SK-N-SH (cell line): Measurements from ENCODE around the gene TECPR2. TPM values are rescaled to one million over a fixed set of nuclear protein-coding genes. Genes with fewer than 3 reads are reported as not detected.

ENCODE experiments used
- CTCF ChIA-PET: fragments of 300-600, 350-600 bp; formaldehyde crosslinking; extraction: SDS; loops from one replicate; lab custom pipeline; 2021; lab: Yijun Ruan, JAX
- POLR2A ChIA-PET: fragments of 350-600 bp; sonication (Branson Sonifier 250); formaldehyde crosslinking; extraction: SDS; loops from one replicate; lab custom pipeline; 2020; ENCODE audit warnings: antibody characterized with exemption, inconsistent platforms; lab: Yijun Ruan, JAX
- DNase-seq: peaks from one replicate; pipeline ENCODE4 v3.0.0; 2012
- H2AFZ ChIP-seq: fragments of 200-600 bp; sonication (generic); 2 replicates; pipeline ENCODE4 v1.8.1; 2016; ENCODE audit warnings: antibody characterized with exemption, mild to moderate bottlenecking, low read depth
- H3F3A ChIP-seq: fragments of 200-600 bp; sonication (generic); replicated peaks from 2 replicates; pipeline ENCODE3; 2016; ENCODE audit warnings: antibody characterized with exemption, mild to moderate bottlenecking; ENCODE audit not compliant: insufficient read depth
- H3K27ac ChIP-seq, 2 experiments: fragments of 200-500 bp in 1 of 2; fragments of 200-600 bp in 1 of 2; sonication (Bioruptor generic) in 1 of 2; sonication (generic), shearing (Covaris generic) in 1 of 2; 2 replicates each; pipeline versions ENCODE4 v1.5.1 to v1.6.1; 2014 to 2016; ENCODE audit warnings: low read depth in 2 of 2, inconsistent platforms in 1 of 2, low read length in 1 of 2, mild to moderate bottlenecking in 1 of 2, mixed read lengths in 1 of 2
- H3K27me3 ChIP-seq: fragments of 200-600 bp; sonication (generic), shearing (Covaris generic); 2 replicates; pipeline ENCODE4 v1.6.1; 2016; ENCODE audit warnings: mixed run types; ENCODE audit not compliant: insufficient read depth
- H3K36me3 ChIP-seq, 2 experiments: fragments of 200-500 bp in 1 of 2; fragments of 200-600 bp in 1 of 2; sonication (Bioruptor generic) in 1 of 2; sonication (generic) in 1 of 2; replicated peaks in 1 of 2; 2 replicates each; pipeline versions ENCODE3 to v1.5.1; 2014 to 2016; ENCODE audit warnings: low read length in 1 of 2, mild to moderate bottlenecking in 1 of 2; ENCODE audit not compliant: insufficient read depth in 2 of 2, control insufficient read depth in 1 of 2
- H3K4me1 ChIP-seq, 2 experiments: fragments of 200-500 bp in 1 of 2; fragments of 200-600 bp in 1 of 2; sonication (Bioruptor generic) in 1 of 2; sonication (generic), shearing (Covaris generic) in 1 of 2; 2 replicates each; pipeline versions ENCODE4 v1.5.1 to v1.6.1; 2014 to 2016; ENCODE audit warnings: low read depth in 1 of 2, low read length in 1 of 2, mixed run types in 1 of 2; ENCODE audit not compliant: insufficient read depth in 2 of 2, control insufficient read depth in 1 of 2
- H3K4me2 ChIP-seq: fragments of 200-600 bp; sonication (generic), shearing (Covaris generic); 2 replicates; pipeline ENCODE4 v1.6.1; 2017; ENCODE audit warnings: mixed run types
- H3K4me3 ChIP-seq, 2 experiments: fragments of 200-500 bp in 1 of 2; fragments of 200-600 bp in 1 of 2; sonication (Bioruptor generic) in 1 of 2; sonication (generic), shearing (Covaris generic) in 1 of 2; 2 replicates each; pipeline versions ENCODE4 v1.5.1 to v1.8.1; 2014 to 2016; ENCODE audit warnings: low read depth in 2 of 2, inconsistent platforms in 1 of 2, low read length in 1 of 2, mild to moderate bottlenecking in 1 of 2, mixed read lengths in 1 of 2, moderate library complexity in 1 of 2
- H3K79me2 ChIP-seq: fragments of 200-600 bp; sonication (generic); 2 replicates; pipeline ENCODE4 v1.8.1; 2017; ENCODE audit warnings: mild to moderate bottlenecking; ENCODE audit not compliant: insufficient read depth
- H3K9ac ChIP-seq: fragments of 200-600 bp; sonication (generic); 2 replicates; pipeline ENCODE4 v1.6.1; 2017; ENCODE audit warnings: mixed run types
- H3K9me2 ChIP-seq: fragments of 200-600 bp; sonication (generic); 2 replicates; pipeline ENCODE4 v1.6.1; 2017; ENCODE audit warnings: mixed run types
- H3K9me3 ChIP-seq: fragments of 200-600 bp; sonication (generic); 2 replicates; pipeline ENCODE4 v1.6.1; 2017; ENCODE audit warnings: mixed run types, mild to moderate bottlenecking, moderate library complexity
- H4K20me1 ChIP-seq: fragments of 200-600 bp; sonication (generic); 2 replicates; pipeline ENCODE4 v1.6.1; 2017; ENCODE audit warnings: mild to moderate bottlenecking, mixed run types; ENCODE audit not compliant: insufficient read depth
- CHD2 ChIP-seq: fragments of 150-350 bp; IDR thresholded peaks from 2 replicates; pipeline ENCODE4 v1.6.1; 2018; ENCODE audit warnings: low read length; ENCODE audit not compliant: partially characterized antibody
- EZH2phosphoT487 ChIP-seq: fragments of 200-600 bp; sonication (generic); IDR thresholded peaks from 2 replicates; pipeline ENCODE4 v1.6.1; 2017; ENCODE audit warnings: low read depth, mixed run types, mild to moderate bottlenecking, antibody characterized with exemption, moderate library complexity, borderline replicate concordance
- NRF1 ChIP-seq: IDR thresholded peaks from 2 replicates; pipeline ENCODE4 v1.6.1; 2012; ENCODE audit warnings: low read depth, mild to moderate bottlenecking, low read length
- SMC3 ChIP-seq: IDR thresholded peaks from 2 replicates; pipeline ENCODE4 v1.6.1; 2012; ENCODE audit warnings: low read depth, low read length, improper control_type of control experiment
- TAF1 ChIP-seq: IDR thresholded peaks from 2 replicates; pipeline ENCODE4 v1.6.1; 2012; ENCODE audit warnings: low read depth, mild to moderate bottlenecking, low read length, moderate library complexity, borderline replicate concordance
- WGBS: methylation state at CpG from one replicate; pipeline ENCODE4 v1.1.6; 2017; ENCODE audit warnings: low lambda C conversion rate; 5-methylcytosine and 5-hydroxymethylcytosine counted together
- polyA plus RNA-seq, 3 experiments: library from polyadenylated mRNA; depleted of rRNA; stranded (reverse); fragments of >200 nt; gene quantifications; 2 replicates each; pipeline ENCODE4 v1.2.3, GENCODE V29; 2012
- TF ChIP-seq, protein P1 (sequence below): IDR thresholded peaks from 2 replicates; pipeline ENCODE4 v1.6.1; 2012; ENCODE audit warnings: mild to moderate bottlenecking, low read depth, low read length, moderate library complexity
- TF ChIP-seq, protein P2 (sequence below): IDR thresholded peaks from 2 replicates; pipeline ENCODE4; 2012

Gene TECPR2
- polyA plus RNA-seq, 1 of the 3 experiments (the other 2 are of a cell fraction), result 6.9 TPM

GRCh38 chr14:102352213-102352612 lies 10.5 kb upstream of the TECPR2 start (continued):
- TF ChIP-seq CHD2, result no peak
- TF ChIP-seq, all 33 proteins: peak for 0

GRCh38 chr14:102353126-102353619 lies 9.6 kb upstream of the TECPR2 start:
- Histone ChIP-seq H3K36me3 (peaks cover 43 to 44% of the 10 kb centered on the region in 2 experiments), H3F3A (no peaks in the 10 kb centered on the region), H3K9me3 (no peaks in the 10 kb centered on the region), H4K20me1 (no peaks in the 10 kb centered on the region), H3K27me3 (no peaks in the 10 kb centered on the region), H3K27ac (no peak overlapping the region), H2AFZ (no peak overlapping the region), H3K9me2 (no peaks in the 10 kb centered on the region), H3K4me2 (no peak overlapping the region), H3K79me2 (no peaks in the 10 kb centered on the region), H3K4me3 (no peak overlapping the region), H3K9ac (no peak overlapping the region), H3K4me1 (no peaks in the 10 kb centered on the region)
- TF ChIP-seq TAF1, result no peak
- TF ChIP-seq EZH2phosphoT487, result no peak
- TF ChIP-seq, protein P1, sequence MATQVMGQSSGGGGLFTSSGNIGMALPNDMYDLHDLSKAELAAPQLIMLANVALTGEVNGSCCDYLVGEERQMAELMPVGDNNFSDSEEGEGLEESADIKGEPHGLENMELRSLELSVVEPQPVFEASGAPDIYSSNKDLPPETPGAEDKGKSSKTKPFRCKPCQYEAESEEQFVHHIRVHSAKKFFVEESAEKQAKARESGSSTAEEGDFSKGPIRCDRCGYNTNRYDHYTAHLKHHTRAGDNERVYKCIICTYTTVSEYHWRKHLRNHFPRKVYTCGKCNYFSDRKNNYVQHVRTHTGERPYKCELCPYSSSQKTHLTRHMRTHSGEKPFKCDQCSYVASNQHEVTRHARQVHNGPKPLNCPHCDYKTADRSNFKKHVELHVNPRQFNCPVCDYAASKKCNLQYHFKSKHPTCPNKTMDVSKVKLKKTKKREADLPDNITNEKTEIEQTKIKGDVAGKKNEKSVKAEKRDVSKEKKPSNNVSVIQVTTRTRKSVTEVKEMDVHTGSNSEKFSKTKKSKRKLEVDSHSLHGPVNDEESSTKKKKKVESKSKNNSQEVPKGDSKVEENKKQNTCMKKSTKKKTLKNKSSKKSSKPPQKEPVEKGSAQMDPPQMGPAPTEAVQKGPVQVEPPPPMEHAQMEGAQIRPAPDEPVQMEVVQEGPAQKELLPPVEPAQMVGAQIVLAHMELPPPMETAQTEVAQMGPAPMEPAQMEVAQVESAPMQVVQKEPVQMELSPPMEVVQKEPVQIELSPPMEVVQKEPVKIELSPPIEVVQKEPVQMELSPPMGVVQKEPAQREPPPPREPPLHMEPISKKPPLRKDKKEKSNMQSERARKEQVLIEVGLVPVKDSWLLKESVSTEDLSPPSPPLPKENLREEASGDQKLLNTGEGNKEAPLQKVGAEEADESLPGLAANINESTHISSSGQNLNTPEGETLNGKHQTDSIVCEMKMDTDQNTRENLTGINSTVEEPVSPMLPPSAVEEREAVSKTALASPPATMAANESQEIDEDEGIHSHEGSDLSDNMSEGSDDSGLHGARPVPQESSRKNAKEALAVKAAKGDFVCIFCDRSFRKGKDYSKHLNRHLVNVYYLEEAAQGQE, result no peak
- TF ChIP-seq NRF1, result no peak
- no peak for TF ChIP-seq SMC3
- TF ChIP-seq CHD2, result no peak
- TF ChIP-seq, protein P2, sequence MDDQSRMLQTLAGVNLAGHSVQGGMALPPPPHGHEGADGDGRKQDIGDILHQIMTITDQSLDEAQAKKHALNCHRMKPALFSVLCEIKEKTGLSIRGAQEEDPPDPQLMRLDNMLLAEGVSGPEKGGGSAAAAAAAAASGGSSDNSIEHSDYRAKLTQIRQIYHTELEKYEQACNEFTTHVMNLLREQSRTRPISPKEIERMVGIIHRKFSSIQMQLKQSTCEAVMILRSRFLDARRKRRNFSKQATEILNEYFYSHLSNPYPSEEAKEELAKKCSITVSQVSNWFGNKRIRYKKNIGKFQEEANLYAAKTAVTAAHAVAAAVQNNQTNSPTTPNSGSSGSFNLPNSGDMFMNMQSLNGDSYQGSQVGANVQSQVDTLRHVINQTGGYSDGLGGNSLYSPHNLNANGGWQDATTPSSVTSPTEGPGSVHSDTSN, result no peak
- WGBS, result 97% methylated on average over 6 of the region's 8 CpGs
- no peak for DNase-seq
- POLR2A ChIA-PET, result no interaction called here
- CTCF ChIA-PET, result no interaction called here

DNA sequence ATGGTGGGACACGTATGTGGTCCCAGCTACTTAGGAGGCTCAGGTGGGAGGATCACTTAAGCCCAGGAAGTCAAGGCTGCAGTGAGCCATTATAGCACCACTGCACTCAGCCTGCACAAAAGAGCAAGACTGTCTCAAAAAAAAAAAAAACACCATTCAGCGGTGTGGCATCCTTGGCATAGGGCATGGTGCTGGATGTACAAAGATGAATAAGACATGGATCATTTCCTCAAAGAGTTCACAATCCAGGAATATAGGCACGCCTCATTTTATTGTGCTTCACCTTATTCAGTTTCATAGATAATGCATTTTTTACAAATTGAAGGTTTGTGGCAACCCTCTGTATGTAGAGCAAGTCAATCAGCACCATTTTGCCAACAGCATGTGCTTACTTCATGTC lies 6.5 kb upstream of the TECPR2 start:
- POLR2A ChIA-PET, result no interaction called here
- Histone ChIP-seq H3K9ac (no peak overlapping the region), H3K9me3 (no peaks in the 10 kb centered on the region), H2AFZ (no peak overlapping the region), H3K27me3 (no peaks in the 10 kb centered on the region), H3K36me3 (peaks cover 40 to 53% of the 10 kb centered on the region in 2 experiments), H3K4me1 (no peaks in the 10 kb centered on the region; a peak in 1 of 4 replicates), H3K4me2 (no peak overlapping the region), H3K27ac (no peak overlapping the region), H3K9me2 (no peaks in the 10 kb centered on the region)
- CTCF ChIA-PET, result interaction anchor here (1.3 kb wide), 1 partner anchor 36 kb away, joined by 3 read pairs; the partner anchor contains the start of gene ZNF839
- 89% methylated on average over 3 of the region's 3 CpGs for WGBS
- no peak for DNase-seq
- TF ChIP-seq, protein P2, result no peak
- TF ChIP-seq, all 33 proteins: peak for 0
- Histone ChIP-seq H3F3A (no peaks in the 10 kb centered on the region), H3K79me2 (peaks cover 5% of the 10 kb centered on the region), H4K20me1 (no peaks in the 10 kb centered on the region), H3K4me3 (no peak overlapping the region)
